C4-2B (cell line): ENCODE data around the gene C1R.

Source experiments
- CTCF ChIP-seq: fragments of 450-650 bp; conservative IDR thresholded peaks from 2 replicates; pipeline ENCODE4 v1.5.1; 2017; ENCODE audit warnings: mild to moderate bottlenecking
- ZFX ChIP-seq: fragments of 450-650 bp; IDR thresholded peaks from 2 replicates; pipeline ENCODE4 v1.6.1; 2017

GRCh38 chr12:7081037-7081436 is 11.2 kb downstream of the C1R start:
- no peak for TF ChIP-seq CTCF
- TF ChIP-seq ZFX = no peak
